GM21360 (cell line): ENCODE data around the gene SERPINE2.

ENCODE experiments used
- ATAC-seq: cut with Tn5 transposase; IDR thresholded peaks from one replicate; pipeline ENCODE4 v1.9.1; 2021; ENCODE audit warnings: mild to moderate bottlenecking, moderate library complexity; ENCODE audit not compliant: unreplicated experiment

Gene SERPINE2

DNA sequence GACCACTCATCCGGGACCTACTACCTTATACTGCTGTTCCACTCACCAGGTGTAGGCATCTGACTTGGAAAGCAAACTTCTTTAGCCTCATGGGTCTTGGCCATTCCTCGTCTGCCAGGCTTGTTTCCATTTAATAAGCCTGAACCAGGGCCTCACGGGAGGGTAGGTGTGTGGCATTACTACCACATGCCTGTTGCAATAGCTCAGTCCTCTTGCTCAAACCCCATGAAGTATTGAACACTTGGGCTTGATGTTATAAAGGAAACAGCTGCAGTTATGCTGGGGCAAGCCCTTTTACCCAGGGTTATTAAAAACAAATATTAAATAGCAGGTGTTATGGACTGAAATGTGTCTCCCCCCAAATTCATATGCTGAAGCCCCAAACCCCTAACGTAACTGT, 60.6 kb downstream of the SERPINE2 start:
- ATAC-seq, result no peak

DNA sequence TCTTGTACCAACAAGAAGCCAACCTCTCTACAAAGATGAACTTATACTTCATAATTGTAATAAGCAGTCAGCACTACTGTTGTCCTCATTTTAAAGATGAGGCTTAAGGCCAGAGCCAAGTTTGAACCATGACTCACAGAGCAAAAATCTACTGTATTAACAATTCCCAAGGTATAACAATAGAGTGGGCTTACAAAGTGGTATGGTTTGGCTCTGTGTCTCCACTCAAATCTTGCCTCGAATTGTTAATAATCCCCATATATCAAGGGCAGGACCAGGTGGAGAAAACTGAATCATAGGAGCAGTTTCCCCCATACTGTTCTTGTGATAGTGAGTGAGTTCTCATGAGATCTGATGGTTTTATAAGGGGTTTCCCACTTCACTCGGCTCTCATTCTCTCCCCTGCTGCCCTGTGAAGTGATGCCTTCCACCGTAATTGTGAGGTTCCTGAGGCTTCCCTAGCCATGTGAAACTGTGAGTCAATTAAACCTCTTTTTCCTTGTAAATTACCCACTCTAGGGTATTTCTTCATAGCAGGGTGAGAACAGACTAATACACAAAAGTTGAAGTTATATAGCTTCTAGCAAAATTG, 62.4 kb downstream of the SERPINE2 start:
- ATAC-seq, result no peak

DNA sequence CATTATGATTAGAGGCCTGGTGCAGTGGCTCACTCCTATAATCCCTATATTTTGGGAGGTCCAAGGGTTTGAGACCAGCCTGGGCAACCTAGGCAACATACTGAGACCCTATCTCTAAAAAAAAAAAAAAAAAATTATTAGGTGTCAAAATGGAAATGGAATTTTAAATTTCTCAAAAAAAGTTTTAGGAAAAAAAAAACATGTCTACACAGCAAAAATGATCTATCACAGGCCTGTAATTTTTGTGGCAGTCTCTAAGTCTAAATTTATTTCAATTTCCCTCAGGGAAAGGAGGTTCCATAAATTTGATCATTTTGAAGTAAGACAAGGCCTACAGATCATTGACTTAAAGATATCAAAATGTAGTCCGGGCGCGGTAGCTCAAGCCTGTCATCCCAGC, 65.5 kb downstream of the SERPINE2 start:
- ATAC-seq, result no peak

DNA sequence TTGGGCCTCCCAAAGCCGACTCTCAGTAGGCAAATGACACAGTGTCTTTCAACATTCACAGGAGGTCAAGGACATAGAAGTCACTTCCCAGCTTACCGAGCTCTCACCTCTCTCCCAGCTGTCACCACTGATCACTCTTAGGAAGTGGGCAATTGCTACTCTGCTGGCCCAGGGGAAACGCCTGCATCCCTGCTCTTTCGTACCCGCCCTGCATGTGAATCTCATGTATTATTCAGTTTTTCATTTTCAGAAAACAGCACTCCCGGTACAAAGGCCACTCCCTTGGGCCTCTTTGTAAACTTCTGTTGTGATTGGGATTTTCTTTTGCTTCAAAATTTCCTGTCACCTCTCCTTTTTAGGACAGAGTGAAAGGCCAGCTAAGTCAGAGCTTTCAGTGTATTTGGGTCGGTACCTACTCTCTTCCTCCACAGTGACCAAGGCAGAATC, 66.4 kb downstream of the SERPINE2 start:
- no peak for ATAC-seq

DNA sequence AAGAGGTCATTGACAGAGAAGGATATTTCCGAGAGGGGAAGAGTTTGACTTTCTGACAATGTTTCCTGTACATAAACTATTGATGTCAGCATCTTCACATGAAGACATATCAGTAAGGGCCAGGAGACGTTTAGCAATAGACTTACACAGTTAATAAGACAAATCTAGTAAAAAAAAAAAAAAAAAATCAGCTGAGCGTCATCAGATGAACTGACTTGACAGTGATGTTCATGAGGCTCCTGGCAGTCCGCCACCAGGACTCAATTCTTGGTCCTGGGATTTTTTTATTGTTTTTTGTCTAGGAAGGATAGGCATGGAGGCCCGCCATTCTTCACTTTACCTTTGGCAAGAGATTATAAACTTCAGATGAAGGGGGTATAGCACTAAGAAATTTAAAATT, 67.4 kb downstream of the SERPINE2 start:
- ATAC-seq, result no peak

DNA sequence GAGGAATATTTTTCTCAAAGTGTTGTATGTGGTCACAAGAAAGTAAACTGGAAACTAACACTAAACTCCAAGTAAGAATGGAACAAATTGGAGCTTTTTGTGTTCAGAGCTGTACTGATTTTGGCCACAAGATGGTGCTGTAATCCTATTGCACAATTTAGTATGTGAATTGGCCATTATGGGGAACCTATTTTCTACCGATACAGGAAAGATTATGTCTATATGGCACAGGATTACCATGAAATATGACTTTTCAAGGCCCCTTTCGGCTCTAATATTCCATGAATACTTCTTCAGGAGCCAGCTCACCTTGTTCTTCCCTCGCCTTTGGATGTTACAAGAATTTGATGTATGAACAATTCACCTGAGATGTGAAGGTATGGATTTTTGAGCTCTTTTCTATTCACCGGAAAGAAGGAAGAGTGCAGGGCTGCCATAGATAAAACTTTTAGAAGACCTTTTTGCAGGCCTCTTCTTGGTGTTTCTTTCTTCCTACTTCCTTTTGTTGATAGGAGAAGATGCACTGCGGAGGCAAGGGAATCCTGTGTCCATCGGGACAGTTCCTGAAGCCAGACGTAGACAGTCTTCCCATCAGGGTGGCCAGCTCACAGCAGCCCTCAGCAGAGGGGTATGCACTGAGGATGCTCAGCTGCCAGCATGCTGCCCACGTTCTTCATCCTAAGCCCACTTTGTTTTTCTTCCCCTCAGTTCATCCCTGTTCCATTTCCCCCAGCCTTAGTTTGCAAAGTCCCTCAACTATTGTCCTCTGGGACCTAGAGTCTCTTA, 68.5 kb downstream of the SERPINE2 start:
- peak; percentile 57 for ATAC-seq

DNA sequence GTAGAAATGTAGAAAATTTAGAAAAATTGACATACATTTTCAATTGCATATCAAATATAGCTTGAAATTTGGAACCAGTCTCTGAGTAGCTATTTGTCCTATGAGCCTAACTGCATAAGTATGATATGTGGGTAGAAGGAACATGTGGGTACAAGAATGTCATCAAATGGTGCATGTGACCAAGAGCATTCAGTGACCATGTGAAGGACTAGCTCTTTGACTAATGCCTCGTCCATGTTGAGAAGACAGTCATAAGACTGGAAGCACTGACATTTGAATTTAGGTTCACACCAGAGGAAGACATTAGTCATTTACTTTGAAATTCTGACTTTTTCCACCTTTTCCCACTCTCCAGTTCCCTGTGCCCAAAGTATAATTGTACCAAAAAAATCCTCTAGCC, 69.2 kb downstream of the SERPINE2 start:
- ATAC-seq, result no peak

DNA sequence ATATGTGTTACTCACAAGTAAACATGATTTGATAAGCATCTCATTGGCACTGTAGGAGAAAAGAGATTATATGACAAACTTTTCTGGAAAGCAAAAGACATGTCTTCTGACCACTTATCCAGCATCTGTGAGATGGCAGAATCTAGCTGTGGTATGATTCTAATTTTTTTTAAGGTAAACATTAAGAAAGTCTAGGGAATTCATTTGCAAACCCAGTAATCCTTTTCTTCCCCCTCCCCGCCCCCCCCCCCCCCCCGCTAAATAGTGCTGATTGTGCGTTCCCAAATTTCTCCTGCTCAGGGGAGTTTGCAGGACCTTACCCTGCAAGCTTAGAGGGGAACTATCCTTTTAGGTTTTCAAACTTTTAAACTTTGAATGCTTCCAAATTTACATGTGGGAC, 69.8 kb downstream of the SERPINE2 start:
- no peak for ATAC-seq

DNA sequence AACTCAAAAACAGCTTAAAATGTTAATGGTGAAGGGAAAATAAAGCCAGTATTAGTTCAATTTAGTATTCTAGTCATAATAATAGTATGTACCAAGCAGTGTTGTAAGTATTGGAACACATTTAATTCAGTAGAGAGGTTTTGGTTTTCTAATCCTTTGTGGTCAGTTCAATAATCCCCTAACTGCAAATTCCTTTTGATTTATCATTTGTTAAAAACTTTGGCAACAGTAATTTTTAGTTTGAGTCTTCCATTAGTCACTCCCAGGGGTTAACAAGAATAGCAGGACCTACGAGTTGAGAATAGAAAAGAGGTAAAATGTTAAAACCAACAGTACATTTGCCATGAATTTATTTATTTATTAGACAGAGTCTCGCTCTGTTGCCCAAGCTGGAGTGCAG, 71.1 kb downstream of the SERPINE2 start:
- ATAC-seq, result no peak

DNA sequence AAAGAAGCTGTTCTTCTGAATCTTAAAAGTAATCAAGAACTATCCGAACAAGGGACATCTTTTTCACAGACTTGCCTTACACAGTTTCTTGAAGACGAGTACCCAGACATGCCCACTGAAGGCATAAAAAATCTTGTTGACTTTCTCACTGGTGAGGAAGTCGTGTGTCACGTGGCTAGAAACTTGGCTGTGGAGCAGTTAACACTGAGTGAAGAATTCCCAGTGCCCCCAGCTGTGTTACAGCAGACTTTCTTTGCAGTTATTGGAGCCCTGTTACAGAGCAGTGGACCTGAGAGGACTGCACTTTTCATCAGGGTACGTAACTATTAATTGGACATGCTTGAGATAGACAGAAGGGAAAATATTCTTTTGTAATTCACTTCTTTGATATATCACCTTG, 79.4 kb downstream of the SERPINE2 start:
- ATAC-seq, result no peak

DNA sequence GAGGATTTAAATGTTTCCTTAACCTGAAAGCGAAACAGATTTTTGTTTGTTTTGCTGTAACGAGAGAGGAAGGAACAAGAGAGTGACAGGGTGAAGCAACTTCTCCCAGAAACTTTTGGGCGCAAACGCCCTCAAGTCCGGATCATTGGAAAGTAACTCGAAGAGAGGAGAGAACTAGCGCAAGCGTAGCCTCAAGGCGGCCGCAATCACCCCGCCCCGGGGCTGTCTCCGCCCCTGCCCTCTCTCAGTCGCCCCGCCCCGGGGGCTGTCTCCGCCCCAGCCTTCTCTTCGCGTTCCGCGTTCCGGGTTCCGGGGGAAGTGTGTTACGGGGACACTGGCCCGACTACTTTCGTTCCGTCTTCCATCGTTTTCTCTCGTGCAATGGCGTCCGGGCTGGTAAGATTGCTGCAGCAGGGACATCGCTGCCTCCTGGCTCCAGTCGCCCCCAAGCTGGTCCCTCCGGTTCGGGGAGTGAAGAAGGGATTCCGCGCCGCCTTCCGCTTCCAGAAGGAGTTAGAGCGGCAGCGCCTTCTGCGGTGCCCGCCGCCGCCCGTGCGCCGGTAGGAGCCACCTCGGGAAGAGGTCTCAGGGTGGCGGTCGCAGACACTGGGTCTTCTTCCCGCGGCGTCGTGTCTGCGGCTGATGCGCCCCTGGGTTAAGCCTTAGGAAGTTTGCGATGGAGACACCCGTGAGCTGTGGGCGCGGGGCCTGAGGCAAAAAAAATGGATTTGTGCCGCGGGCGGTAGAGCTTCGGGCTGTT, 81.8 kb downstream of the SERPINE2 start, which contains the start of gene MRPL44:
Gene MRPL44 (plus strand): TSS at position 372 of the 760 bp plus-strand sequence. CDS start 10 bp downstream, at position 382.
- ATAC-seq, result peak; percentile 96

DNA sequence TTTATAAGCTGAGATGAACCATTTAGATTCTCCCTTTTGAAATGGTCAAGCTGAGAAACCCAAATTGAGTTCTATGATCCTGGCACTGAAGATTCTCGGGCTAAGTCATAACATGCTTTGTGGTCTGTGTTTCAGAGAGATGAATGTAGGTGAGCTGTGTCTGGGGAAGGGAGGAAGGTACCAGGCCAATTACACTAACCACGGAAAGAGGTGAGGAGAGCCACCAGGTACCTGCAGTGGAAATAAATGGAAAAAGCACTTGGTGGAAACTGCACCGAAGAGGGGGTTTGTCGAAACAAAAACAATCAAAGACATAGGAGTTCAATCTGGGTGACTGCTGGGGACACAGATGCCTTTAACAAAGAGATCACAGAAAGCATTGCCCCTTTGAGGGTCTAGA, 82.8 kb downstream of the SERPINE2 start:
- ATAC-seq, result no peak

DNA sequence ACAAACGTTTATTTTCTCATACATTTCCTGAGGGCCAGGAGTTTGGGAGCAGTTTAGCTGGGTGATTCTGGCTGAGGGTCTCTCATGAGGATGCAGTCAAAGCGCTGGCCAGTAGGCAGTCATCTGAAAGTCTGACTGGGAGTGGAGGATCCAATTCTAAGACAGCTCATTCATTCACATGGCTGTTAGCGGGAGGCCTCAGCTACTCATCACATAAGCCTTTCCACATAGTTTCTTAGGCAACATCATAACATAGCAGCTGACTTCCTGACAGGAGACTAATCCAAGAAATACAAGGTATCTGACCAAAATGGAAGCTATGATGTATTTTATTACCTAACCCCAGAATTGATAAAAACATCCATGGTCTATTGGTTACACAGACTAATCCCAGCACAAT, 84.7 kb downstream of the SERPINE2 start:
- ATAC-seq, result no peak

DNA sequence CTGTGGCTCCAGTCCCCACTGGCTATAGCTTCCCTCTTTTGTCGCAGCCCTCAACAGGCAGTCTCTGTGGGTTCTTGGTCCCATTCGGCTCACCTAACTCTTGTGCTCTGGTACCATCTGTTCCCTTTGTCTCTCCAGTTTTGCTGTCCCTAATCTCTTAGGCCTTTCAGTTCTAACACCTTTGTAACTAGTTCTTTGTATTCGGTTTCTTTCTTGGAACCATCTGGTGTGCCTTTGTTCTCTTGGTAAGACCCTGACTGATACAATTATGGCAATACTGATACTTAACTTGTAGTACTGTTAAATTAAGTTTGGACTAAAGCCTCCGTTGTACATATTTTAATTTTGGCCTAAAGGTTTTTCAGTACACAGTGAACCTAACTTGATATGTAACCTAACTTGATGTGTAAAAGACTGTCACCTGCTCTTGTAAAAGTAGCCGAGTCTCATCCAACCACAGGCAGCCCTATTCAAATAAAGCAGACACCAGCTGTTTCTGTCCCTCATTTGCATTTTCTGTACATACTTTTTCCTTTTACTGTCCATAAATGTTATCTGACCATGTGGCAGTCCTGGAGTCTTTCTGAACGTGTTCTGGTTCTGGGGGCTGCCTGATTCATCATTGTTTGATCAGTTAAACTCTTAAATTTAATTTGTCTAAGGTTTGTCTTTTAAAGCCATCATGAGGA, 86.7 kb downstream of the SERPINE2 start:
- ATAC-seq, result peak; percentile 33

DNA sequence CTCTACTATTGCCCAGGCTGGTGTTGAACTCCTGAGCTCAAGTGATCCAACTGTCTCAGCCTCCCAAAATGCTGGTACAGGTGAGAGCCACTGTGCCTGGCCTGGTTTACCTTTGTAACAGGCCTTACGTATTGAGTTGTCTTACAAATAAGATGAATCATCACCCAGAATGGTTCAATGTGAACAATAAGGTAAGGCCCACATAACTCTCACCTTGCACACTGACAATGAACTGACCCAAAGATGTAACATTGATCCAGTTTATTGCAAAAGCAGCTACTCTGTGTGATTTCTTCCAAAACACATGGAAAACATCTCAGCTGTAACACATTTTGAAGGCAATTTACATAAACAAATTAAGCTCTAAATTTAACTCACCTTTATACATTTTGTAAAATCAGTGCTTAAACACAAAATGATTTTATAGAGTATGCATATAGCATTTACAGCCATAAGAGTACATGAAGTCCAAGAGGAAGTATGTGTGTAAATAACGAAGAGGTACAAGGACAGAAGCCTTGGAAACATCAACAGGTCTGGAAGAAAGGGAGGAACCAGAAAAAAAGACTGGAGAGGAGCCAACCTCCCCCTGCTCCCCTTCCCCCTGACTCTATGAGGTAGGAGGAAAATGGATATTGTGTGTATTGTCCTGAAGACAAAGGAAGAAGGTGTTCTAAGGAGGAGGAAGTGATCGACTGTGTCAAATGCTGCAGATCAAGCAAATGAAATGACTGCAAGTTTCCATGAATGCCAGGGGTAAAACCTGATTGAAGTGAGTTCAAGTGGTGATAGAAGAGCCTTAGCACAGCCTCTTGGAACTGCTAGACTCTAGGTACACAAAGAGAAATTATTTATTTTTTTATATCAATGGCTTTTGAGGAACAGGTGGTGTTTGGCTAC, 88.4 kb downstream of the SERPINE2 start:
- no peak for ATAC-seq

DNA sequence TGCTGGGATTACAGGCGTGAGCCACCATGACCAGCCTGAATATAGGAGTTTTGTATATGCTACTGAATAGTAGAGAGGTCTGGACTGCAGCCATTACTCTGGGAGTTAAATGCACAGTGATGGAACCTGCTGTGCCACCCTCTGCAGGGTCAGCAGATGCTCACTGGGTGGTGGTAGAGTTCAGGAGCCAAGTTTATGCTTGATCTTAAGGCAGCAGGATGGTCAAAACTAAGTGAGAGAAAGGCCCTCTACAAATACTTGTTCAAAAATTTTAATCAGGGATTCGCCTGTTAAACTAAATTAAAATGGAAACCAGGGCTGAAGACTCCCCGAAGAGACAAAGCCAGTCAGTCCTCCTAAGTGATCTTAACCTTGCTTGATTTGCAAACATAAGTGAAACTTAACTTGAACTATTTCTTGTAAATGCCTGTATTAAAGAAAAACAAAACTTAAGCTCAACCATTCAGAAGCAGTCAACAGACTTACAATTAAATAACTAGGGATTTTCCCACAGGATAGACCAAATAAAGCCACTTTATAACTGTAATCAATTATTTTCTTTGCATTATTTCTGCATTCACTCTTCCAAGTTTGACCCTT, 89.7 kb downstream of the SERPINE2 start:
- ATAC-seq, result no peak

DNA sequence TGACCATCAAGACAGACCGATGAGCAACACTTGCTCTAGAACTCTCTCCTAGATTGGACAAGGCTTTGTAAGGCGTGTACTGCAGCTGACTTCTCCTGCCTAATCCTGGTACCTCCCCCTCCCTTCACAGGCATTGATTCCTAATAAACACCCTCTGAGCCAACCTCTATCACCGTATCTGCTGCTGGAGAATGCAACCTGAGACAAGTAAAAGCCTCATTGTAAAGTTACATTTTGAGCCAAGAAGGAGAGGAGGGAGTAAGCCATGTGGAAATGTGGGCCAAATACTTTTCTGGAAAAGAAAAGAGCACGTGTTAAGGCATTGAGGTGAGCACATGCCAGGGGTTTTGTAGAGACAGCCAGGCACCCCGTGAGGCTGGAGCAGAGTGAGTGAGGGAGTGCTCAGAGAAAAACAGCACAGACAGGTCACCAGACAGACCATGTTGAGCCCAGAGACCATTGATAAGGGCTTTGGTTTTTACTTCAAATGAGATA, 91.3 kb downstream of the SERPINE2 start:
- ATAC-seq, result no peak

DNA sequence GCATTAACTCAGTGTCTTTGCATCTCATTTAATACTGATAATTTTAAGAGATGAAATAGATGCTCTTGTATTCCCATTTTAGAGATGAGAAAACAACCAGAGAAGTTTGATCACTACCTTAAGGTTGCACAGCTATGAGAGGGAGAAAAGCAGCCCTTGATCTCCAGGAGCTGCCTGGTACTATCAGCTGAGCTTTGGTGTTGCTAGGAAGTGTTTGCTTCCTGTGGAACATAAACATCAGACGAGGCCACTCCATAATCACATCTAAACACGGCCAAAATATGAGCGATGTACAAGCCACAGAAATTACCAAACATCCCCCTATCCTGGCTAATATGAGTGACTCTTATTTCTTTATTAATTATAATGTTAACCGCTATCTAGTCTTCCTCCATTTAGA, 93.3 kb downstream of the SERPINE2 start:
- ATAC-seq, result no peak

DNA sequence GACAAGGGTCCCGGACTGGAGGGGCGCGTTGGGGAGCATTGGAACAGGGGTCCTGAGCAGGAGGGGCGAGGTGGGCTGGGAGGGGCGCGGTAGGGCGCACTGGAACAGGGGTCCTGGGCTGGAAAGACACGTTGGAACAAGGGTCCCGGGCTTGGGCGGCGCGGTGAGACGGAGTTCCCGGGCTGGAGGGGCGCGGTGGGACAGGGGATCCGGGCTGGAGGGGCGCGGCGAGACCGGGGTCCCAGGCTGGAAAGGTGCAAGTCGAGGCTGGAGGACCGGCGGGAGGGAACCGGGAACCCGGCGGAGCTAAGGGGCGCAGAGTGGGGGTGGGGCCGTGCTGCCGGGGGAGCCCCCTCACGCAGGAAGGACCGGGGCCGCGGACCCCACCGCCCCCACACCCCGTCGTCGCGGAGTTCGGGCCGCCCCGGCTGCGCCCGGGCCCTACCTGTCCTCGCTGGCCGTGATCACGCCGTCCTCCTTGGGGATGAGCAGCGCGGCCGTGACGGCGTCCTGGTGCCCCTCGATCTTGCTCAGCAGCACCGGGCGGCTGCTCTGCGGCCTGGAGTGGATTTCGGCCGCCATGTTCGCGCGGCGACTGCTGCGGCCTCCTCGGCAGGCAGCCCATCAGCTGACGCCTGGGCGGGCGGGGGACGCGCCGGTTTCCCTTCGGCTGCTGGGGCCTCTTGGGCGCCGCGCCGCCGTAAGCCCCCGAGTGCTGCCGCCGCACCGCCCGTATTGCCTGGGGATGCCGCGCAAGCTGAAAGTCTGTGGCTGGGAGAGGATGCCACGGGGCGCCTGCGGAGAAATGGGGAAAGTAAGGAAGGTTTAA, 94.2 kb downstream of the SERPINE2 start, which contains the start of gene WDFY1:
Gene WDFY1 (minus strand): TSS at position 633 of the 829 bp plus-strand sequence. CDS start 51 bp downstream, at position 582.
- peak; percentile 85 for ATAC-seq
